Measurements from ENCODE around the gene LBHD1.

LBHD1 gene

DNA sequence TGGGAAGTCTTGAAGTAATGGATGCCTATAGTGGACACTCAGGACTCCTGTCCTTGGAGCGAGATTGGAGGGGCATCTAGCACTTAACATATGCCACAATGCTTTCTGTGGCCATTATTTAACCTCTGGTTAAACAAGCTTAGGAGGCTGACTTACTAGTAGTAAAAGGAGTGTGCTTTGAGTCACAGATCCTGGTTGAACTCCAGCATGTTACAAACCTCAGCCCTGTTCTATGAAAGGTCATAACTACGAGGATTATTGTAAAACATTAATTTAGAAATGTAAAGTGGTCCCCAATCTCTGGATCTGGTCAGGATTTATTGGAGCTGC lies 1.1 kb upstream of the LBHD1 start:
- no peak for TF ChIP-seq CTCF (IDR thresholded peaks at IDR 0.05; ENCODE audit: low read depth, low read length)
- no peak overlapping the region for H3K4me3 ChIP-seq (ENCODE audit: low read depth, low read length)
- no peak for DNase-seq (ENCODE audit: low read depth, low spot score)
- in situ Hi-C loops (cut with HindIII; ENCODE audit: low sequenced_read_pairs): no loop called here

DNA sequence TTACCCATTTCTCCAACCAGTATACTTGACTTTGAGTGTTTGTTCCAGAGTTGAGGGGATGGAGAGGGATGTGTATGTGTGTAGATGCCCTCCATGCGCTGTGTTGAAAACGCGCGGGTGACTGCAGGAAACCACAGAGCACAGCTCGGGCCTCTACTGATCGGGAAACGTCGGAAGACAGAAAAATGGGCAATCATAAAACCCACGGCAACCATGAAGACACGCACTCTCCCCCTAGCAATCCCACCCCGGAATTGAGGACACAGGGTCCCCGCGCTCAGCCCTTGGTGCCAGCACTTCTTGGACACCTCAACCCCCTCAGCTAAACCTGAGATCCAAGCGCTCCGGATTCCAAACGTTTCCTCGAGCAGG lies 845 bp downstream of the LBHD1 start:
- in situ Hi-C loops (cut with HindIII; ENCODE audit: low sequenced_read_pairs): no loop called here
- H3K4me3 ChIP-seq (ENCODE audit: low read depth, low read length): peak overlapping the region; percentile 82
- TF ChIP-seq CTCF (IDR thresholded peaks at IDR 0.05; ENCODE audit: low read depth, low read length): no peak
- DNase-seq (ENCODE audit: low read depth, low spot score): no peak

DNA sequence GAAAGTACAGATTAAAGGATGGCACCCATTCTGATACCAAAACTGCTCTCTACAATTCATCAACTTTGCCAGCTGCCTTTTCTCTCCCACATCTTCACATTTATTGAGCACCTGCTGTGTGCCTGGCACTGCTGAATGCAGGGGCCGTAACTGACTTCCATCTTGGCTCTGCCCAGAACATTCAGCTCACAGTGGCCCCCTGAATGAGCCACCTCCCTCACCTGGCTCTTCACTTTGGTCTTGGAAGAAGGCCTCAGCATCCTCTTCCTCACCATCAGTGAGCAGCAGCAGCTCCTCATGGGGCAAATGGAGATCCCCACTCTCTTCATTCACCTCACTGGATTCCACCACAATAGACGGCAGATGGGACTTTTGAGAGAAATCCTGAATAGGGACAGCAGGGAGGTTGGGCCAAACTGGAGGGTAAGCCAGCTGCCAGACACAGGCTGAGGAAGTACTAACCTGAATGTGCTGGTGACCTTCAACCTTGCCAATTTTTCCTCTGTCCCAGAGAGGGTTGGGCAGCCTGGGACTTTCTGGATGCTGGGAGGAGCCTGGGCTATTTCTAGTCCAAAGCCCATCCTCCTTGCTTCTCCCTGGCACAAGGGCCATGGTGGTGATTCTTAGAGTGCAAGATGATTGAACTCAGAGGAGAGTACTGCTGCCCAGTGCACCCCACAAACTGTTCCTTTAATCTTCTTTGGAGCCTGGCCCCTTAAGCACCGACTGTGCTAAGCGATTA lies 2.5 kb downstream of the LBHD1 start:
- in situ Hi-C loops (cut with HindIII; ENCODE audit: low sequenced_read_pairs): no loop called here
- DNase-seq (ENCODE audit: low read depth, low spot score): no peak
- TF ChIP-seq CTCF (IDR thresholded peaks at IDR 0.05; ENCODE audit: low read depth, low read length): no peak
- H3K4me3 ChIP-seq (ENCODE audit: low read depth, low read length): no peak overlapping the region

GRCh38 chr11:62667460-62667859 lies 4.6 kb downstream of the LBHD1 start:
- H3K4me3 ChIP-seq (ENCODE audit: low read depth, low read length): no peak overlapping the region

GRCh38 chr11:62666259-62666926 lies 5.7 kb downstream of the LBHD1 start:
- peak overlapping the region; percentile 95 for H3K4me3 ChIP-seq (ENCODE audit: low read depth, low read length)
- in situ Hi-C loops (cut with HindIII; ENCODE audit: low sequenced_read_pairs): no loop called here
- DNase-seq (ENCODE audit: low read depth, low spot score): no peak
- no peak for TF ChIP-seq CTCF (IDR thresholded peaks at IDR 0.05; ENCODE audit: low read depth, low read length)

More at GRCh38 chr11:62667460-62667859, 4.6 kb downstream of the LBHD1 start:
- in situ Hi-C loops (cut with HindIII; ENCODE audit: low sequenced_read_pairs): no loop called here
- TF ChIP-seq CTCF (IDR thresholded peaks at IDR 0.05; ENCODE audit: low read depth, low read length): no peak
- DNase-seq (ENCODE audit: low read depth, low spot score): no peak

- in situ Hi-C loops (cut with HindIII; ENCODE audit: low sequenced_read_pairs): no loop called here
- H3K4me3 ChIP-seq (ENCODE audit: low read depth, low read length): peak overlapping the region; percentile 95
- DNase-seq (ENCODE audit: low read depth, low spot score): peak; percentile 77
- peak; percentile 3 for TF ChIP-seq CTCF (IDR thresholded peaks at IDR 0.05; ENCODE audit: low read depth, low read length)
These were observed 6.3 kb downstream of the LBHD1 start for GRCh38 chr11:62665599-62666258.

Data from astrocyte of the spinal cord (primary cell).